ENCODE measurements around the gene YIPF3. TPM values are rescaled to one million over a fixed set of nuclear protein-coding genes. Genes with fewer than 3 reads are reported as not detected.
"Not testable (repeated sequence)": the region's sequence is repeated elsewhere in the genome, so short reads cannot be mapped to it uniquely, and the experiment has no call there.

YIPF3 gene
- polyA plus RNA-seq, 1 of the 3 experiments (the other 2 are of a cell fraction) = 219 TPM

DNA sequence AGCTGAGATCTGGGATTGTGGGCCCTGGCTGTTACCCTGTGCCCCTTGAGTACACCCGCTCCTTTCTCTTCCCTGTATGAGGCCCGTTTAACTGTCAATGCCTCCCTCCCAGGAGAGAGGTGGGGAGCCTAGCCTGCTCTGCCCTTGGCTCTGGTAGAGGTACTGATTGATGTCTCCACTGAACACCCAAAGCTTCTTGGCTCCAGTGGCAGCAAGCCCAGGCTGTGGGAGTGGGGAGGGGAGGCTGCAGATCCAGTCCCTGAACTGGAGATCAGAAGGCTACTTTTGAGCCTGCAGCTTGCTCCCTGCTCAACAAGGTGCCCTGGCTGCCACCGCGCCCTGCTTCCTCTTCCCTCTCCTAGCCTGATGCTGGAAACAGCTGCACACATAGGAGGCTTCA is 14.1 kb downstream of the YIPF3 start:
- Histone ChIP-seq H3K9me2 (no peaks in the 10 kb centered on the region), H4K20me1 (ENCODE audit: insufficient read depth) (0 out of 2 replicates have a peak, but pooled peaks cover 4% of the 10 kb centered on the region), H3K4me3 (ENCODE audit: low read depth in 2 of 2, low read length in 1 of 2) (no peak overlapping the region), H2AFZ (ENCODE audit: low read depth) (no peak overlapping the region), H3F3A (replicated peaks; ENCODE audit: insufficient read depth) (no peaks in the 10 kb centered on the region), H3K36me3 (replicated peaks in 1 of 2; ENCODE audit: control insufficient read depth in 1 of 2, insufficient read depth in 2 of 2, low read length in 1 of 2) (peaks cover 14 to 59% of the 10 kb centered on the region in 2 experiments), H3K9ac (no peak overlapping the region), H3K27me3 (ENCODE audit: insufficient read depth) (no peaks in the 10 kb centered on the region), H3K4me2 (no peak overlapping the region), H3K27ac (ENCODE audit: low read depth in 2 of 2, low read length in 1 of 2) (no peak overlapping the region), H3K9me3 (no peaks in the 10 kb centered on the region), H3K4me1 (ENCODE audit: control insufficient read depth in 1 of 2, insufficient read depth in 2 of 2, low read depth in 1 of 2, low read length in 1 of 2) (peaks cover 0 to 5% of the 10 kb centered on the region in 2 experiments; a peak in 1 of 4 replicates), H3K79me2 (ENCODE audit: insufficient read depth) (no peaks in the 10 kb centered on the region)
- 83% methylated on average over 4 of the region's 4 CpGs for WGBS (ENCODE audit: low lambda C conversion rate)
- no peak for DNase-seq
- ChIA-PET POLR2A (interaction anchor here (0.8 kb wide), 1 partner anchor 14 kb away, joined by 3 read pairs; the partner anchor contains the start of genes POLR1C and YIPF3), CTCF (interaction anchor here (13.6 to 22.4 kb wide), 2 partner anchors 11 to 43 kb away, joined by 213 to 382 read pairs; partner anchors contain the start of gene DLK2)
- no peak for TF ChIP-seq FOXM1 (IDR thresholded peaks at IDR 0.05; ENCODE audit: low read depth)

DNA sequence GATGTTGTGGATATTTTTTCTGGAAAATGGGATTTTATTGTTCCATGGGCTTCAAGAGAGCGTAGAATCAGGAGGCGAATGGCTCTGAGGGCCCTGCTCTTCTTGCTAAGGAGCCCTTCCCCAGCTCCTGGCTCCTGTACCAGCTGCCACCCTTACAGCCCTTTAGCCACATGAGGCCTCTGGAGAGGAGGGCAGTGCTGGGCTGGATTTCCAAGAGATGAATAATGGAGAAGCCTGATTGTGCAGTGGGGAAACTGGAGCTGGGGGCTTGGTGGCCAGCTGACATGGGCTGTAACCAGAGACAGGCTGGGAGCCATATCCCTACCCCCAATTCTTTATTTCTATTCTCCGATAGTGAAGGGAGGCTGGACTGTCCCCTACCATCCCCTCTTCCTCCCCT is 15.8 kb downstream of the YIPF3 start:
- no peaks in the 10 kb centered on the region for H3K27me3 ChIP-seq (ENCODE audit: insufficient read depth)
- no peaks in the 10 kb centered on the region for H3K79me2 ChIP-seq (ENCODE audit: insufficient read depth)
- H3K27ac ChIP-seq (ENCODE audit: low read depth in 2 of 2, low read length in 1 of 2) = no peak overlapping the region
- DNase-seq = no peak
- H3K9ac ChIP-seq = no peak overlapping the region
- no peak for TF ChIP-seq GABPA (IDR thresholded peaks at IDR 0.05; ENCODE audit: low read depth)
- TF ChIP-seq, protein P1, sequence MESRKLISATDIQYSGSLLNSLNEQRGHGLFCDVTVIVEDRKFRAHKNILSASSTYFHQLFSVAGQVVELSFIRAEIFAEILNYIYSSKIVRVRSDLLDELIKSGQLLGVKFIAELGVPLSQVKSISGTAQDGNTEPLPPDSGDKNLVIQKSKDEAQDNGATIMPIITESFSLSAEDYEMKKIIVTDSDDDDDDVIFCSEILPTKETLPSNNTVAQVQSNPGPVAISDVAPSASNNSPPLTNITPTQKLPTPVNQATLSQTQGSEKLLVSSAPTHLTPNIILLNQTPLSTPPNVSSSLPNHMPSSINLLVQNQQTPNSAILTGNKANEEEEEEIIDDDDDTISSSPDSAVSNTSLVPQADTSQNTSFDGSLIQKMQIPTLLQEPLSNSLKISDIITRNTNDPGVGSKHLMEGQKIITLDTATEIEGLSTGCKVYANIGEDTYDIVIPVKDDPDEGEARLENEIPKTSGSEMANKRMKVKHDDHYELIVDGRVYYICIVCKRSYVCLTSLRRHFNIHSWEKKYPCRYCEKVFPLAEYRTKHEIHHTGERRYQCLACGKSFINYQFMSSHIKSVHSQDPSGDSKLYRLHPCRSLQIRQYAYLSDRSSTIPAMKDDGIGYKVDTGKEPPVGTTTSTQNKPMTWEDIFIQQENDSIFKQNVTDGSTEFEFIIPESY (IDR thresholded peaks at IDR 0.05; ENCODE audit: borderline replicate concordance, low read depth) = no peak
- no peaks in the 10 kb centered on the region for H3K9me2 ChIP-seq
- POLR2A ChIA-PET = interaction anchor here (1.7 kb wide), 1 partner anchor 9 kb away, joined by 5 read pairs; the partner anchor contains the start of gene LRRC73
- CTCF ChIA-PET = interaction anchor here (2.2 to 22.4 kb wide), 3 partner anchors 9 to 114 kb away, joined by 8 to 382 read pairs (median 213); partner anchors contain the start of gene DLK2
- H3K4me2 ChIP-seq = no peak overlapping the region
- WGBS (ENCODE audit: low lambda C conversion rate) = 100% methylated on average over 3 of the region's 3 CpGs
- H3K4me1 ChIP-seq (ENCODE audit: control insufficient read depth in 1 of 2, insufficient read depth in 2 of 2, low read depth in 1 of 2, low read length in 1 of 2) = peaks cover 0 to 13% of the 10 kb centered on the region in 2 experiments; a peak in 1 of 4 replicates
- no peak overlapping the region for H2AFZ ChIP-seq (ENCODE audit: low read depth)
- no peaks in the 10 kb centered on the region for H3K9me3 ChIP-seq
- H3F3A ChIP-seq (replicated peaks; ENCODE audit: insufficient read depth) = no peaks in the 10 kb centered on the region
- H3K36me3 ChIP-seq (replicated peaks in 1 of 2; ENCODE audit: control insufficient read depth in 1 of 2, insufficient read depth in 2 of 2, low read length in 1 of 2) = peaks cover 14 to 57% of the 10 kb centered on the region in 2 experiments
- no peak overlapping the region for H3K4me3 ChIP-seq (ENCODE audit: low read depth in 2 of 2, low read length in 1 of 2)
- H4K20me1 ChIP-seq (ENCODE audit: insufficient read depth) = no peaks in the 10 kb centered on the region

DNA sequence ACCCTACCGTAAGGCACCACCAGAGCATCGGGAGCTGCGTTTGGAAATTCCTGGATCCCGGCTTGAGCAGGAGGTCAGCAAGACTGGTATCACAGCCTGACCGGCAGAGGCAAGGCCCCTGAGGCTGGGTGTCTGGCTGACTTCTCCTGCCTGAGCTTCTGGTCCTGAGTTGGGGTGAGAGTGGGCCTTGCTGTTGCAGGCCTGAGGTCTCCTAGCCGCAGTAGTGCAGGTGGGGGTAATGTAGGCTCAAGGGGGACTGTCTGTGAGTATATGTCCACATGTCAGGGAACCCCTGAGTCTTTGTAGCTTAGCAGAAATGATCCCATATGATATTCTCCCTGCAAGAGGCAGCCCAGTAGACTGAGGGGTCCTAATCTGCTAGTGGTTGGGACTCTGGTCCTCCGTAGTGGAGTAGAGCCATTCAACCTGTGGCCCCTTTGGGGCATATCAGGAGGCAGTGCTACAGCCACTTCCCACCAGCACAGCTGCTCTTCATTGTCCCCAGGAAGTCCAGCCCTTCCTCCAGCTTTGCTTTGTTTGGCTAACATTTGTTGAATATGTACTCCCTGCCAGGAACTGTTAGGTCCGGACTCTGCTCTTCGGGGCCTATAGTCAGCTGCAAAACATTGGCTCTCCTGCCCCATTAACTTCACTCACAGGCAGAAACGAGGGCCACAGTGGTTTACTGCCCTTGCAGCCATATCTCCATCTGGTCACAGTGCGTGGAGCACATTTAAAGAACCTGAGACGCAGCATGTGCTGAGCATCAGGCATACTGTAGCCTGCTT is 17.5 kb downstream of the YIPF3 start:
- no peak overlapping the region for H2AFZ ChIP-seq (ENCODE audit: low read depth)
- 0 out of 2 replicates have a peak, but pooled peaks cover 1% of the 10 kb centered on the region for H4K20me1 ChIP-seq (ENCODE audit: insufficient read depth)
- DNase-seq = no peak

DNA sequence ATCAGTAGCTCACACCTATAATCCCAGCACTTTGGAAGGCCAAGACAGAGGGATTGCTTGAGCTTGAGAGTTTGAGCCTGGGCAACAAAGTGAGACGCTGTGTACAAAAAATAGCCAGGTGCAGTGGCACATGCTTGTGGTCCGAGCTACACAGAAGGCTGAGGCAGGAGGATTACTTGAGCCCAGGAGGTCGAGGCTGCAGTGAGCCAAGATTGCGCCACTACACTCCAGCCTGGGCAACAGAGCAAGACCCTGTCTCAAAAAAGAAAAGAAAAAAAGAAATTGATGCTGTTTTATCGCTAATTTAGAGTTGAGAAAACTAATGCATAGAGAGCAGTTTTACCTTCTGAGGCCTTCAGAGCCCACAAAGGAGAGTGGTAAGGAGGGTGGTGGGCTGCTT is 18.4 kb downstream of the YIPF3 start:
- not testable (repeated sequence) for H3K4me2 ChIP-seq; H3K27ac ChIP-seq (ENCODE audit: low read depth in 2 of 2, low read length in 1 of 2); DNase-seq; H3K9me2 ChIP-seq; H3K27me3 ChIP-seq (ENCODE audit: insufficient read depth); H3K79me2 ChIP-seq (ENCODE audit: insufficient read depth); H3K4me3 ChIP-seq (ENCODE audit: low read depth in 2 of 2, low read length in 1 of 2); H2AFZ ChIP-seq (ENCODE audit: low read depth); H3K9ac ChIP-seq; H3K9me3 ChIP-seq; H3F3A ChIP-seq (replicated peaks; ENCODE audit: insufficient read depth)
- H4K20me1 ChIP-seq (ENCODE audit: insufficient read depth) = peaks cover 10% of the 10 kb centered on the region; the same call in 1 of the 2 replicates
- peaks cover 14 to 38% of the 10 kb centered on the region in 2 experiments for H3K36me3 ChIP-seq (replicated peaks in 1 of 2; ENCODE audit: control insufficient read depth in 1 of 2, insufficient read depth in 2 of 2, low read length in 1 of 2)
- ChIA-PET POLR2A (interaction anchor here (0.7 to 1.2 kb wide), 2 partner anchors 9 to 12 kb away, joined by 3 read pairs; partner anchors contain the start of gene LRRC73), CTCF (interaction anchor here (0.7 to 22.4 kb wide), 6 partner anchors 8 to 121 kb away, joined by 3 to 382 read pairs (median 8); partner anchors contain the start of genes DLK2 and LRRC73)
- H3K4me1 ChIP-seq (ENCODE audit: control insufficient read depth in 1 of 2, insufficient read depth in 2 of 2, low read depth in 1 of 2, low read length in 1 of 2) = peaks cover 0 to 29% of the 10 kb centered on the region in 2 experiments; a peak in 1 of 4 replicates
- 99% methylated on average over 5 of the region's 5 CpGs for WGBS (ENCODE audit: low lambda C conversion rate)

More for the DNA sequence above, 17.5 kb downstream of the YIPF3 start:
- H3K79me2 ChIP-seq (ENCODE audit: insufficient read depth) = no peaks in the 10 kb centered on the region; the same call in 1 of the 2 replicates
- H3K36me3 ChIP-seq (replicated peaks in 1 of 2; ENCODE audit: control insufficient read depth in 1 of 2, insufficient read depth in 2 of 2, low read length in 1 of 2) = peaks cover 14 to 43% of the 10 kb centered on the region in 2 experiments
- ChIA-PET POLR2A (interaction anchor here (1.2 kb wide), 1 partner anchor 10 kb away, joined by 3 read pairs; no protein-coding TSS in a partner anchor), CTCF (interaction anchor here (0.9 to 22.4 kb wide), 5 partner anchors 7 to 113 kb away, joined by 3 to 382 read pairs (median 213); partner anchors contain the start of genes DLK2 and LRRC73)
- no peak overlapping the region for H3K27ac ChIP-seq (ENCODE audit: low read depth in 2 of 2, low read length in 1 of 2)
- H3K4me1 ChIP-seq (ENCODE audit: control insufficient read depth in 1 of 2, insufficient read depth in 2 of 2, low read depth in 1 of 2, low read length in 1 of 2) = peaks cover 0 to 22% of the 10 kb centered on the region in 2 experiments; a peak in 1 of 4 replicates
- no peaks in the 10 kb centered on the region for H3F3A ChIP-seq (replicated peaks; ENCODE audit: insufficient read depth)
- H3K9ac ChIP-seq = no peak overlapping the region
- H3K4me3 ChIP-seq (ENCODE audit: low read depth in 2 of 2, low read length in 1 of 2) = no peak overlapping the region
- 94% methylated on average over 8 of the region's 12 CpGs for WGBS (ENCODE audit: low lambda C conversion rate)
- no peaks in the 10 kb centered on the region for H3K9me2 ChIP-seq
- H3K9me3 ChIP-seq = no peaks in the 10 kb centered on the region
- no peak for TF ChIP-seq SIN3A (IDR thresholded peaks at IDR 0.05; ENCODE audit: borderline replicate concordance, low read depth, low read length)
- no peak overlapping the region for H3K4me2 ChIP-seq
- no peaks in the 10 kb centered on the region for H3K27me3 ChIP-seq (ENCODE audit: insufficient read depth)

All from SK-N-SH (cell line).